ENCODE data around the gene OR4D1.
A peak's percentile ranks its signal among the peaks of the same experiment; 100 is the strongest.
"Not testable (repeated sequence)": the region's sequence is repeated elsewhere in the genome, so short reads cannot be mapped to it uniquely, and the experiment has no call there.

OR4D1 gene

GRCh38 chr17:58119491-58119890 lies 28.7 kb upstream of the OR4D1 start:
- Histone ChIP-seq H3K27ac (no peak overlapping the region), H3K4me3 (no peak overlapping the region), H3K27me3 (peaks cover 0 to 18% of the 10 kb centered on the region in 2 donors), H3K36me3 (no peaks in the 10 kb centered on the region), H3K9me3 (no peaks in the 10 kb centered on the region), H3K4me1 (no peaks in the 10 kb centered on the region)
- intact Hi-C loops (cut with DNase I; ENCODE audit: low total_unique reads), result loop anchor here (10.0 kb wide), 2 partner anchors 115 to 985 kb away; partner anchors contain the start of gene SRSF1
- DNase-seq, result no peak
- TF ChIP-seq CTCF (IDR thresholded peaks at IDR 0.05), result no peak

GRCh38 chr17:58120195-58120822 lies 27.9 kb upstream of the OR4D1 start:
- Histone ChIP-seq H3K27ac (no peak overlapping the region), H3K4me3 (no peak overlapping the region), H3K36me3 (no peaks in the 10 kb centered on the region), H3K9me3 (no peaks in the 10 kb centered on the region), H3K4me1 (no peaks in the 10 kb centered on the region), H3K27me3 (peaks cover 0 to 18% of the 10 kb centered on the region in 2 donors)
- DNase-seq, result peak in 1 of 2 donors; percentile 24
- no peak for TF ChIP-seq CTCF (IDR thresholded peaks at IDR 0.05)
- intact Hi-C loops (cut with DNase I; ENCODE audit: low total_unique reads), result no loop called here

GRCh38 chr17:58121925-58122324 lies 26.3 kb upstream of the OR4D1 start:
- no peak for DNase-seq
- no peaks in the 10 kb centered on the region for H3K9me3 ChIP-seq
- no peaks in the 10 kb centered on the region for H3K36me3 ChIP-seq
- no peak overlapping the region for H3K27ac ChIP-seq
- H3K4me3 ChIP-seq, result no peak overlapping the region
- no peak for TF ChIP-seq CTCF (IDR thresholded peaks at IDR 0.05)
- intact Hi-C loops (cut with DNase I; ENCODE audit: low total_unique reads), result no loop called here
- no peaks in the 10 kb centered on the region for H3K4me1 ChIP-seq
- peaks cover 0 to 8% of the 10 kb centered on the region in 2 donors for H3K27me3 ChIP-seq

- DNase-seq, result no peak
- Histone ChIP-seq H3K9me3 (no peaks in the 10 kb centered on the region), H3K27me3 (peaks cover 0 to 6% of the 10 kb centered on the region in 2 donors), H3K27ac (no peak overlapping the region), H3K4me3 (no peak overlapping the region), H3K36me3 (no peaks in the 10 kb centered on the region), H3K4me1 (no peaks in the 10 kb centered on the region)
- no peak for TF ChIP-seq CTCF (IDR thresholded peaks at IDR 0.05)
- intact Hi-C loops (cut with DNase I; ENCODE audit: low total_unique reads), result no loop called here
These were observed 20.3 kb upstream of the OR4D1 start for GRCh38 chr17:58127846-58128245.

GRCh38 chr17:58132697-58133096 lies 15.5 kb upstream of the OR4D1 start:
- H3K4me1 ChIP-seq; DNase-seq; H3K4me3 ChIP-seq; H3K27ac ChIP-seq; H3K36me3 ChIP-seq; H3K9me3 ChIP-seq; intact Hi-C loops (cut with DNase I; ENCODE audit: low total_unique reads): not testable (repeated sequence)
- H3K27me3 ChIP-seq, result peaks cover 0 to 10% of the 10 kb centered on the region in 2 donors

GRCh38 chr17:58136669-58137279 lies 11.4 kb upstream of the OR4D1 start:
- intact Hi-C loops (cut with DNase I; ENCODE audit: low total_unique reads), result no loop called here
- TF ChIP-seq CTCF (IDR thresholded peaks at IDR 0.05), result no peak
- H3K4me1 ChIP-seq, result no peaks in the 10 kb centered on the region
- H3K27me3 ChIP-seq, result peaks cover 0 to 8% of the 10 kb centered on the region in 2 donors
- H3K36me3 ChIP-seq, result no peaks in the 10 kb centered on the region
- H3K27ac ChIP-seq, result no peak overlapping the region
- H3K9me3 ChIP-seq, result no peaks in the 10 kb centered on the region
- DNase-seq, result no peak
- no peak overlapping the region for H3K4me3 ChIP-seq

Measured in tibial artery (tissue), 4 donors.